Right lobe of liver (tissue), 6 donors: Measurements from ENCODE around the gene SEC14L1. TPM values are rescaled to one million over a fixed set of nuclear protein-coding genes. Genes with fewer than 3 reads are reported as not detected.

ENCODE experiments used
- ATAC-seq, 4 donors: fragments of 200-7000 bp; cut with Tn5 transposase; one replicate each; pipeline ENCODE4 v1.9.1; 2020; ENCODE audit warnings: mild to moderate bottlenecking in 4 of 4, moderate library complexity in 4 of 4
- DNase-seq, 3 donors: peaks; one replicate each; pipeline ENCODE4 v3.0.0-alpha.2; 2020
- H3K27ac ChIP-seq, 3 donors: fragments of 200-600 bp; one replicate each; pipeline ENCODE4 v1.8.0; 2022
- H3K27me3 ChIP-seq, 2 donors: fragments of 200-600 bp; one replicate each; pipeline ENCODE4 v1.8.0; 2022
- H3K36me3 ChIP-seq, 4 donors: fragments of 200-600 bp; sonication (generic) in 1 of 4; one replicate each; pipeline versions ENCODE4 v1.5.1 to v1.8.0; 2017 to 2022; ENCODE audit warnings: control low read depth in 1 of 4
- H3K4me1 ChIP-seq, 4 donors: fragments of 200-600 bp; sonication (generic) in 1 of 4; one replicate each; pipeline versions ENCODE4 v1.5.1 to v1.8.0; 2017 to 2022; ENCODE audit warnings: control low read depth in 1 of 4
- H3K4me3 ChIP-seq, 3 donors: fragments of 200-600 bp; one replicate each; pipeline ENCODE4 v1.8.0; 2022
- H3K9me3 ChIP-seq, 4 donors: fragments of 200-600 bp; sonication (generic) in 1 of 4; one replicate each; pipeline versions ENCODE4 v1.5.1 to v1.8.0; 2017 to 2022; ENCODE audit warnings: control low read depth in 1 of 4
- POLR2A ChIP-seq: fragments of 450-650 bp; IDR thresholded peaks from one replicate; pipeline ENCODE4 v1.6.1; 2017; ENCODE audit warnings: antibody characterized with exemption, mild to moderate bottlenecking
- WGBS: methylation state at CpG from one replicate; pipeline ENCODE4 v1.1.6; 2018; ENCODE audit warnings: low coverage, low lambda C conversion rate; ENCODE audit not compliant: insufficient coverage; ENCODE audit errors: missing lambda C conversion rate; 5-methylcytosine and 5-hydroxymethylcytosine counted together
- intact Hi-C, 2 donors: fragments of 100-400 bp; cut with DNase I; formaldehyde crosslinking; loops; one replicate each; pipeline versions ENCODE4 v1.11.2 to v1.14.1; 2022
- total RNA-seq, 6 experiments: library from RNA; depleted of rRNA in 2 of 6; stranded (reverse); fragments of >200 nt in 2 of 6; fragmentation: NEBNext Ultra II Directional in 3 of 6; extraction: Animal tissue kit (Norgen Biotek cat#: 25700) in 3 of 6; gene quantifications; one replicate each; pipeline versions ENCODE4 v1.1.0 to v1.2.4, GENCODE V29; 2016 to 2023
- TF ChIP-seq, protein P1 (sequence below), 4 donors: fragments of 200-600 bp in 3 of 4; fragments of 450-650 bp in 1 of 4; IDR thresholded peaks; one replicate each; pipeline versions ENCODE4 v1.5.1 to v1.8.0; 2016 to 2022; ENCODE audit warnings: antibody characterized with exemption in 4 of 4, mild to moderate bottlenecking in 2 of 4
- donor health status: DM: no; HTN: yes; CAD: no.
- donor health status: DM: no; HTN: no; CAD: no.
- donor health status: DM: no; HTN: no; CAD: no.
- donor health status: DM: no; HTN: yes; CAD: no.
- donor health status: DM: no; HTN: yes; CAD: no.

SEC14L1 gene
- total RNA-seq, 6 experiments from 2014 or later = 21.5 to 44.4 (median 24.9) TPM

- Histone ChIP-seq H3K9me3 (no peaks in the 10 kb centered on the region), H3K27ac (peak overlapping the region in 1 of 3 donors; percentile 20), H3K4me3 (no peak overlapping the region), H3K36me3 (no peaks in the 10 kb centered on the region), H3K27me3 (no peaks in the 10 kb centered on the region), H3K4me1 (no peaks in the 10 kb centered on the region)
- ATAC-seq (peak in 2 of 4 donors; percentile 38 to 40), DNase-seq (no peak)
- no peak for TF ChIP-seq POLR2A
- TF ChIP-seq, protein P1, sequence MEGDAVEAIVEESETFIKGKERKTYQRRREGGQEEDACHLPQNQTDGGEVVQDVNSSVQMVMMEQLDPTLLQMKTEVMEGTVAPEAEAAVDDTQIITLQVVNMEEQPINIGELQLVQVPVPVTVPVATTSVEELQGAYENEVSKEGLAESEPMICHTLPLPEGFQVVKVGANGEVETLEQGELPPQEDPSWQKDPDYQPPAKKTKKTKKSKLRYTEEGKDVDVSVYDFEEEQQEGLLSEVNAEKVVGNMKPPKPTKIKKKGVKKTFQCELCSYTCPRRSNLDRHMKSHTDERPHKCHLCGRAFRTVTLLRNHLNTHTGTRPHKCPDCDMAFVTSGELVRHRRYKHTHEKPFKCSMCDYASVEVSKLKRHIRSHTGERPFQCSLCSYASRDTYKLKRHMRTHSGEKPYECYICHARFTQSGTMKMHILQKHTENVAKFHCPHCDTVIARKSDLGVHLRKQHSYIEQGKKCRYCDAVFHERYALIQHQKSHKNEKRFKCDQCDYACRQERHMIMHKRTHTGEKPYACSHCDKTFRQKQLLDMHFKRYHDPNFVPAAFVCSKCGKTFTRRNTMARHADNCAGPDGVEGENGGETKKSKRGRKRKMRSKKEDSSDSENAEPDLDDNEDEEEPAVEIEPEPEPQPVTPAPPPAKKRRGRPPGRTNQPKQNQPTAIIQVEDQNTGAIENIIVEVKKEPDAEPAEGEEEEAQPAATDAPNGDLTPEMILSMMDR (IDR thresholded peaks at IDR 0.05) = no peak
- intact Hi-C loops = no loop called here
- 49% methylated on average over 10 of the region's 16 CpGs for WGBS
Observed at GRCh38 chr17:77182205-77183172, 41.7 kb downstream of the SEC14L1 start.

GRCh38 chr17:77184474-77184873, 43.7 kb downstream of the SEC14L1 start:
- DNase-seq = no peak
- ATAC-seq = no peak
- Histone ChIP-seq H3K4me1 (no peaks in the 10 kb centered on the region), H3K4me3 (no peak overlapping the region), H3K9me3 (no peaks in the 10 kb centered on the region), H3K36me3 (no peaks in the 10 kb centered on the region), H3K27me3 (no peaks in the 10 kb centered on the region), H3K27ac (no peak overlapping the region)
- intact Hi-C loops = no loop called here
- 65% methylated on average over 4 of the region's 4 CpGs for WGBS
- no peak for TF ChIP-seq POLR2A
- TF ChIP-seq, protein P1 (IDR thresholded peaks at IDR 0.05) = no peak

GRCh38 chr17:77185137-77185536, 44.4 kb downstream of the SEC14L1 start:
- Histone ChIP-seq H3K27ac (no peak overlapping the region), H3K9me3 (no peaks in the 10 kb centered on the region), H3K4me1 (no peaks in the 10 kb centered on the region), H3K4me3 (no peak overlapping the region), H3K36me3 (no peaks in the 10 kb centered on the region), H3K27me3 (no peaks in the 10 kb centered on the region)
- intact Hi-C loops = no loop called here
- DNase-seq (no peak), ATAC-seq (peak in 2 of 4 donors; percentile 14 to 27)
- 65% methylated on average over 6 of the region's 7 CpGs for WGBS
- TF ChIP-seq POLR2A = no peak
- TF ChIP-seq, protein P1 (IDR thresholded peaks at IDR 0.05) = no peak

DNA sequence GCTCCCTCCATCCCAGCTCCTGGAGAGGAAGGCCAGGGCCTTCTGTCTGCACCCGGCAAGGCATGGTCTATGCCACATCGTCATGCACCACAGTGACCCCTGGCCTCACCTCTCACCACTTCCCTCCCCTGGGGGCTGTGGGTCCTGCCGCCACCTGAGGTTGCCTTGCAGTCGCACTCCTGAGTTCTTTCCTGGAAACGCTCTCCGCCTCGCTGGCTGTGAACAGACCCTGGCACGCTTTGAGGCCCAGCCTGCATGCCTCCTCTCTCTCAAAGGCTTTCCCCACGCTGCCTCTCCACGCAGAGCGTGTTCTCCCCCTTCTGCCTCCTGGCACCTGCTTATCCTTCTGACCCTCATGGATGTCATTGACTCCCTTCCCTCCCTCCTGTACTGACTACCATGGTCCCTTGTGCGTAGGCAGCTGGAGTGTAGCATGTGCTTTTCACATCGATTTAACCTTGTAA, 45.4 kb downstream of the SEC14L1 start:
- Histone ChIP-seq H3K27me3 (no peaks in the 10 kb centered on the region), H3K27ac (no peak overlapping the region), H3K4me1 (no peaks in the 10 kb centered on the region), H3K9me3 (no peaks in the 10 kb centered on the region), H3K36me3 (peaks cover 0 to 1% (median 0%) of the 10 kb centered on the region in 4 donors), H3K4me3 (no peak overlapping the region)
- ATAC-seq (peak in 2 of 4 donors; percentile 12 to 40), DNase-seq (no peak)
- intact Hi-C loops = no loop called here
- 65% methylated on average over 8 of the region's 13 CpGs for WGBS
- TF ChIP-seq POLR2A = no peak
- TF ChIP-seq, protein P1 (IDR thresholded peaks at IDR 0.05) = no peak
